ENCODE results near the gene TP53I3. TPM values are rescaled to one million over a fixed set of nuclear protein-coding genes. Genes with fewer than 3 reads are reported as not detected.

Gene TP53I3
- total and polyA plus RNA-seq, 2 of the 4 experiments (the other 2 are of a cell fraction) = 25.5 to 42.2 TPM

DNA sequence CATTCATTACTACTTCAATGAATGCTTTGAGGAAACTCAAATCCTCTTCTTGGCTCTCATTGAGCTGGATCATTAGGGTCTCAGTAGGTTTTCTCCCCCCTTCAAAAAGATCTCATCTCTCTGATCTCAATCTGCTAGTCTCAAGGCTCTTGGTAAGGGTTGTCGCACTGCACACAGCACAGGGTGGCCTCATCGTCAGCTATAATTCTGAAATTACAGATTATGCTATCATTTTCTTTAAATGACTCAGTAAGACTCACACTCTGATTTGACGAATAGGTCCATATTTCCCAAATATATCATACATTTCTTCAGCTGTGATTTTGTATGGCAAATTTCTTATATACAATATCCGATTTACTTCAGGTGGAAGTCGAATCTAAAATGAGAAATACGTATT, 10.8 kb downstream of the TP53I3 start:
- Histone ChIP-seq H2AFZ (replicated peaks; ENCODE audit: low read length, poor library complexity) (no peak overlapping the region), H3K9me3 (ENCODE audit: control insufficient read depth, insufficient read depth, low read length) (no peaks in the 10 kb centered on the region), H4K8ac (ENCODE audit: low read depth in 2 of 2, low read length in 2 of 2) (no peak overlapping the region), H3K9me1 (ENCODE audit: insufficient read depth, low read length) (peaks cover 6% of the 10 kb centered on the region; the same call in 1 of the 2 replicates), H3K14ac (replicated peaks; ENCODE audit: low read depth, low read length) (no peak overlapping the region), H4K5ac (ENCODE audit: low read depth, low read length) (no peak overlapping the region), H3K9ac (ENCODE audit: low read depth, low read length) (no peak overlapping the region), H2BK15ac (ENCODE audit: low read depth, low read length) (no peak overlapping the region), H3K36me3 (ENCODE audit: control insufficient read depth, insufficient read depth, low read length) (peaks cover 13% of the 10 kb centered on the region), H3K18ac (ENCODE audit: low read depth, low read length) (no peak overlapping the region), H2AK5ac (ENCODE audit: low read depth, low read length) (no peak overlapping the region), H3K4me2 (ENCODE audit: low read depth, low read length) (no peak overlapping the region), H3K79me1 (ENCODE audit: low read depth in 1 of 2, low read length in 2 of 2) (peaks cover 27 to 48% of the 10 kb centered on the region in 2 experiments), H2BK20ac (ENCODE audit: low read depth, low read length) (no peak overlapping the region), H4K20me1 (ENCODE audit: insufficient read depth, low read length) (no peaks in the 10 kb centered on the region; the same call in 1 of the 2 replicates), H3K27me3 (ENCODE audit: control insufficient read depth, insufficient read depth, low read length) (no peaks in the 10 kb centered on the region), H3K4me3 (ENCODE audit: insufficient read depth, low read depth, low read length) (no peak overlapping the region), H3K56ac (ENCODE audit: extremely low read depth, insufficient read depth, low read length) (no peak overlapping the region), H3K27ac (ENCODE audit: insufficient read depth, low read length) (no peak overlapping the region), H4K91ac (ENCODE audit: insufficient read depth, low read depth, low read length) (no peak overlapping the region), H2BK5ac (ENCODE audit: low read depth, low read length, poor library complexity, severe bottlenecking) (no peak overlapping the region), H2BK120ac (ENCODE audit: low read depth, low read length) (no peak overlapping the region), H3K4me1 (ENCODE audit: control insufficient read depth, insufficient read depth, low read length) (peaks cover 3% of the 10 kb centered on the region; the same call in 1 of the 2 replicates), H3K4ac (ENCODE audit: low read depth, low read length) (no peak overlapping the region), H3K23ac (ENCODE audit: low read depth, low read length) (no peak overlapping the region), H2AK9ac (replicated peaks; ENCODE audit: low read depth, low read length, poor library complexity) (no peak overlapping the region)
- ChIA-PET POLR2A (ENCODE audit: unreplicated experiment) (no interaction called here), CTCF (interaction anchor here (0.6 kb wide), 1 partner anchor 147 kb away, joined by 3 read pairs; the partner anchor contains the start of gene ATAD2B)
- dilution Hi-C loops (cut with HindIII; ENCODE audit: low sequenced_read_pairs, unreplicated experiment) (no loop called here), in situ Hi-C loops (cut with MboI; ENCODE audit: low sequenced_read_pairs) (loop anchor here (10.0 kb wide), 1 partner anchor 249 kb away; no protein-coding TSS in a partner anchor), intact Hi-C loops (cut with micrococcal nuclease) (no loop called here)
- no TSS peak for BruUV-seq (replicated peaks)
- TF ChIP-seq FOS (IDR thresholded peaks at IDR 0.05; ENCODE audit: low read depth, low read length) (no peak), CEBPB (IDR thresholded peaks at IDR 0.05; ENCODE audit: low read depth, low read length) (no peak), MAZ (IDR thresholded peaks at IDR 0.05; ENCODE audit: borderline replicate concordance, low read depth, low read length) (no peak), BHLHE40 (IDR thresholded peaks at IDR 0.05; ENCODE audit: low read depth, low read length) (no peak), MAFK (IDR thresholded peaks at IDR 0.05; ENCODE audit: low read depth, low read length) (no peak), RFX5 (IDR thresholded peaks at IDR 0.05; ENCODE audit: low read depth, low read length) (no peak)
- WGBS, 2 experiments (ENCODE audit: extremely low coverage in 2 of 2, insufficient read length in 1 of 2) = no CpG with 5 or more reads among the region's 6 CpGs
- DNase-seq (no peak), ATAC-seq (ENCODE audit: low read depth) (no peak)
